HL-60 (cell line): Measurements from ENCODE around the gene PTPRJ.

Experiments
- DNase-seq, 2 experiments: peaks; one replicate each; pipeline ENCODE4 v3.0.0-alpha.2; 2010 to 2020; ENCODE audit warnings: low read depth in 1 of 2, low spot score in 1 of 2
- H3K27ac ChIP-seq: fragments of 250-450 bp; sonication (Bioruptor Pico); replicated peaks from 2 replicates; pipeline ENCODE4 v1.5.1; 2020; ENCODE audit warnings: mild to moderate bottlenecking, moderate library complexity
- H3K27me3 ChIP-seq: fragments of 250-450 bp; sonication (Bioruptor Pico); 2 replicates; pipeline ENCODE4 v1.5.1; 2021; ENCODE audit warnings: mild to moderate bottlenecking, moderate library complexity; ENCODE audit not compliant: insufficient read depth, poor library complexity, severe bottlenecking
- H3K4me3 ChIP-seq: replicated peaks from 2 replicates; pipeline ENCODE4 v1.5.1; 2011; ENCODE audit warnings: mild to moderate bottlenecking, control low read depth, low read length; ENCODE audit not compliant: insufficient read depth
- CTCF ChIP-seq: IDR thresholded peaks from one replicate; pipeline ENCODE4 v1.5.1; 2011; ENCODE audit warnings: low read length, control low read depth, inconsistent platforms; ENCODE audit not compliant: insufficient read depth
- GABPA ChIP-seq: IDR thresholded peaks from 2 replicates; pipeline ENCODE4 v1.6.1; 2012; ENCODE audit warnings: low read depth
- POLR2AphosphoS5 ChIP-seq: IDR thresholded peaks from 2 replicates; pipeline ENCODE4 v1.6.1; 2012; ENCODE audit warnings: low read depth
- REST ChIP-seq: IDR thresholded peaks from 2 replicates; pipeline ENCODE4 v1.6.1; 2012; ENCODE audit warnings: low read depth; ENCODE audit not compliant: insufficient replicate concordance
- SPI1 ChIP-seq: IDR thresholded peaks from 2 replicates; pipeline ENCODE4 v1.6.1; 2012; ENCODE audit warnings: low read depth, mild to moderate bottlenecking, borderline replicate concordance

PTPRJ gene

GRCh38 chr11:47940904-47941649 lies 39.3 kb upstream of the PTPRJ start:
- no peak for TF ChIP-seq GABPA
- TF ChIP-seq POLR2AphosphoS5: no peak
- TF ChIP-seq CTCF: no peak
- no peak for TF ChIP-seq SPI1
- TF ChIP-seq REST: no peak
- H3K27me3 ChIP-seq: no peaks in the 10 kb centered on the region
- DNase-seq: no peak
- H3K27ac ChIP-seq: no peak overlapping the region
- no peak overlapping the region for H3K4me3 ChIP-seq

- DNase-seq: peak; percentile 70 to 82
- TF ChIP-seq REST: no peak
- peak; percentile 38; the same call in 1 of the 2 replicates for TF ChIP-seq SPI1
- H3K27me3 ChIP-seq: no peaks in the 10 kb centered on the region
- H3K4me3 ChIP-seq: no peak overlapping the region
- H3K27ac ChIP-seq: peak overlapping the region; percentile 15
These were observed 38.3 kb upstream of the PTPRJ start for GRCh38 chr11:47941907-47942558.

- Histone ChIP-seq H3K27ac (no peak overlapping the region), H3K4me3 (no peak overlapping the region), H3K27me3 (no peaks in the 10 kb centered on the region)
- TF ChIP-seq CTCF: no peak
- TF ChIP-seq REST: no peak
- TF ChIP-seq POLR2AphosphoS5: no peak
- no peak for TF ChIP-seq GABPA
- TF ChIP-seq SPI1: no peak
- no peak for DNase-seq
These were observed 36.4 kb upstream of the PTPRJ start for GRCh38 chr11:47943721-47944586.
